ENCODE measurements around the gene TPP1.

Gene TPP1

DNA sequence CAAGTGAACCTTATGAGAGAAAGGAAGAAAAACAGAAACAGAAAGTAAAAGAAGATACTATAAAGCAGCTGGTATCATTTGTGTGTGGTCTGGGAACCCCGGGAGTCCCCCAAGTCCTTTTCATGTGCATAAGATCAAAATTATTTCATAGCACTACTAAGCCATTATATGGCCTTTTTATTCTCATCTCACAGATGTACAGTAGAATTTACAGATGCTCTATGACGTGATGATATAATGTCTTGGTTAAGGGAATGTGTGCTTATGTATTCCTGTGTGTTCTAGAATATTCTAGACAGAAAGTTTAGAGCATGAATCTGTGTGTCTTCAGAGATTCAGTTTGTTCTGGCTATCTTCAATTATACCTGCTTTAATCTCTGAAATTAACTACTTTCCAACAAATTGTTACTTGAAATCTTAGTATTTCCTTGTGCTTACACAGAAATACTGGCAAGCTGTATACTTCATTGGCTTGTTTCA, 8.6 kb upstream of the TPP1 start:
- no peak for DNase-seq

DNA sequence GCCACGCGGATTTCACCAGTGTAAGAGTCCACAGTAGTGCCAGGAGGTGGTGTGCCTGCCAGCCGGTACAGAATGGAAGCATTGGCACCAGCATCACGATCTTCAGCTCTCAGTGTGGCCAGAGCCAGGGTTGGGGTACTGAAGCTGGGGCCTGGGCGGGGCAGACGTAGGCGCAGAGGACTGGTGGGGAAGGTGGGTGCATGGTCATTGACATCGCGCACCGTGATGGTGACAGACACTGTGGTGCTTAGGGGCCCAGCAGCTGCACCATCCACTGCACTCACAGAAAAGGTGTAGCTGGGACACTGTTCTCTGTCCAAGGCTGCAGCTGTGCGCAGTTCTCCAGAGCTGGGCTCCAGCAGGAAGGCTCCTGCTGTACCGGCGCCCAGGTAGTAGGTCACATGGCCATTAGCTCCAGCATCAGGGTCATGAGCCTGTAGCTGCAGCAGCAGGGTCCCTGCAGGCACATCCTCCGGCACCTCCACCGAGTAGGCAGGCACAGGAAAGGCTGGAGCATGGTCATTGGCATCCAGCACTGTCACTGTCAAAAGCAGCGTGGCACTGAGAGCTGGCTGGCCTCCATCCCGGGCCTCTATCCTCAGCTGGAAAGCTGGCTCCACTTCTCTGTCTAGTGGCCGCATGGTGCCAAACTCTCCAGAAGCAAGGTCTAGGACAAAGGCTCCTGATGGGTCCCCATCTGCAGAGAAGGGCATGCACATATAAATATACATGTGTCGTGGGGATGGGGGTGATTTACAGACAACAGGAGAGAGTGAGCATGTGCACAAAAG, 7.9 kb upstream of the TPP1 start:
- DNase-seq: peak; percentile 14

DNA sequence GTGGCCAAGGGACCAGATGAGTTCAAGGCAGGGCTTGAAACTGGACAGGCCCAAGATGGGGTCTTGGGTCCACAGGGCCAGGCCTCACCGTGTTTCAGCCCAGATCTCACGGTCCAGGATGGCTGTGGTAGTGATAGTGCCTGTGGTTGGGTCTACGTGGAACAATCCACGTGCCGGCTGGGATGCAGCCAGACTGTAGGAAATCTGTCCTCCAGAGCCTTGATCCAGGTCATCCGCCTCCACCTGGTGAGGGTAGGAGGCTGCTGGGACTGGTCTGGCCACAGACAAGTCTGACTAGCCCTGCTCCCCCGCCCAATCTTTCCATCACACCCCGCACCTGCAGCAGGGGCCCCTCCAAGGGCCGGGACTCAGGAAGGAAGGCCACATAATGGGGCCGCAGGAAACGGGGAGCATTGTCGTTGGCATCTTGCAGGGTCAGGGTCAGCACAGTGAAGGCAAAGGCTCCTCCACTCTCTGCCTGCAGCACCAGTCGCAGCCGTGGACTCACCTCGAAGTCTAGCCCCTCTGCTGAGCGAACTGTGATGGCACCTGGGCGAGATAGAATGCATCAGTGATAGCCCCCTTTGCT, 6.7 kb upstream of the TPP1 start:
- no peak for DNase-seq

DNA sequence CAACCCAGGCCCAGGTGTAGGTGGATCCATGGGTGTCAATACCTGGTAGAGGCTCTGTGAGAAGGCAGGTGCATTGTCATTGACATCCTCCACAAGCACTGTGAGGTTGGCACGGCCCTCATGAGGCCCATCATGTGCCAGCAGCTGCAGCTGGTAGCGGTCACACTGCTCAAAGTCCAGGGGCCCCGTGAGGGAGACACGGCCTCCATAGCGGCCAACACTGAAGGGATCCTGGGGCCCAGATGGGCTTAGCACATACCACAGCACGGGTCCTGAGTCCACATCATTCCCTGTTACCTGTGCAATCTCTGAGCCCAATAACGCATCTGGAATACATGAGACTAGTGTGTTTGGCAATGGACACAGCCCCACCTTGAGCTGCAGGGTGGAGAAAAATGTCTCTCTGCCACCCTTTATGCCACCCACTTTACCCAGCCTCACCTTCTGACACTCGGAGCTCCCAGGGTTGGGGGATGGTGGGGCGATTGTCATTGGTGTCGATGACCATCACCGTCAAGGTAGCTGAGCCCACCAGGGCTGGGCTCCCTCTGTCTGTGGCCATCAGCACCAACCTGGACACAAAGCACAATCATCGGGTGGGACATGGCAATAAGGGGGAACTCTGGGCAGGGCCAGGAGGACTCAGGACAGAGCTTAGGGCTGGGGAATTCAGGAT, 6.1 kb upstream of the TPP1 start:
- no peak for DNase-seq

DNA sequence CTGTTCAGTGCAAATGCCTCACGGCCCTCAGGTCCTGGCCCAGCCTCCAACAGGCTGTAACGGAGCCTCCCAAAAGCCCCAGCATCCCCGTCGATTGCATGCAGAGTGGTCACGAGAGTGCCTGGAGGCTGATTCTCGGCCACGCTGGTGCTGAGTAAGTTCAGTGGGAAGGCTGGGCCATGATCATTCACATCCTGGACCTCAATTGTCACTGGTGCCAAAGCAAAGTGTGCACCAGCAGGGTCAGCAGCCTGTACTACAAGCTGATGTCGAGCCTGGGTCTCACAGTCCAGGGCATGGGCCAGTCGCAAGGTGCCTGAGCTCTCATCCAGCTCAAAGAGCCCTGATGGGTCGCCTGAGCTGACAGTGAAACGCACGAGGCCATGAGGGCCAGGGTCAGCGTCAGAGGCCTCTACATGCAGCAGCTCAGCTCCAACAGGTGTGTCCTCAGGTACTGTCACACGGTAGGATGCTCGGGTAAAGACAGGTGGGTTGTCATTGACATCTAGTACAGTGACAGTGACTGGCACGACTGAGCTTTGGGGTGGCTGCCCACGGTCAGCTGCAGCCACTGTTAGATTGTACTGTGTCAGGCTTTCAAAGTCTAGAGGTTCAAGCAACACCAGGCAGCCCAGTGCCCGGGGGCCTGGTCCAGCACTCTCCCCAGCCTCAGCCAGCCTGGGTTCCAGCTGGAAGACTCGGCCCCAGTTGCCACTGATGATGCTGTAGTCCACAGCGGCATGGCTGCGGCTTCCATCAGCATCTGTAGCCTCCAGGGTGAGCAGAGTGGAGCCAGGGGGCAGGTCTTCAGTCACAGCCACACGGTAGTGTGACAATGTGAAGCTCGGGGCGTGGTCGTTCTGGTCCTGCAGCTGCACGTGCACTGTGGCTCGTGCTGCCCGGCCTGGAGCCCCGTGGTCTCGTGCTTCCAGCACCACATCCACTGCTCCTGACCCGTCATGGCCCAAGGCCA, 4.5 kb upstream of the TPP1 start:
- DNase-seq: no peak

DNA sequence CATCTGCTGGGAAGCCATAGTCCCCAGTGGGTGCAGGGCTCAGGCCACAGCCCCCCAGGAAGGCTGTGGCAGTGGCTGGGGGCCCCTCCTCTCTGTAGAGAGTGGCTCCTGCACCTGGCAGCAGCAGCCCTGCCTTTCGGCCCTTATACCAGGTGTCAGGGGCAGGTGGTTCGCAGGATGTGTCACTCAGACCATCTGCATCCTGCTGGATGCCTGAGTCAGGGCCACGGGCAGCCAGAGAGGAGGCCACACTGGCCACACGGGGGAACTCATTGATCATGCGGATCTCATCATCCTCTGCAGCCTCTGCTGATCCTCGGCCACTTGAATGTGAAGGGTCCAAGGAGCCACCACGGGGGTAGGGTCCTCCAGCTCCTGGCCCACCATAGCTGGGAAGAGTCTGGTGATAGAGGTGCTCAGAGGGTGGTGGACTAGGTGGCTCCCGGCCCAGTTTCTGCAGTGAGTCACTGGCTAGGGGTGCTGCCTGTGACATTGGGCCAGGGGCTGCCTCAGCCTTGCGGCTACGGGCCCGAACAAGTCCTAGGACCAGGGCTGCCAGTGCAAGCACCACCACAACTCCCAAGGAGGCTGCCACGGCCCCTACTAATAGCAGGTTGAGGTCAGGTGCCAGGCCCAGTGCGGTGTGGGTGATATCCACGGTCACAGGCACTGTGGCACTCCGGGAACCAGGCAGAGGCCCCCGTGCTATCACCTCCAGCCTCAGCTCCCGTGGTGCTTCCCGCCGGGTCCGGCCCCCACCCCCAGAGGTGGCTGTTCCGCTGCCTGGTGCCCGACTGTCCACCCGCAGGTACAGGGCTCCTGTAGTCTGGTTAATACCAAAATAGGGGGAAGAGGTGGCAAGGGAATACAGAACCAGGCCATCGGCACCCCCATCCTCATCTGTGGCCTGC, 3.3 kb upstream of the TPP1 start:
- DNase-seq: no peak

DNA sequence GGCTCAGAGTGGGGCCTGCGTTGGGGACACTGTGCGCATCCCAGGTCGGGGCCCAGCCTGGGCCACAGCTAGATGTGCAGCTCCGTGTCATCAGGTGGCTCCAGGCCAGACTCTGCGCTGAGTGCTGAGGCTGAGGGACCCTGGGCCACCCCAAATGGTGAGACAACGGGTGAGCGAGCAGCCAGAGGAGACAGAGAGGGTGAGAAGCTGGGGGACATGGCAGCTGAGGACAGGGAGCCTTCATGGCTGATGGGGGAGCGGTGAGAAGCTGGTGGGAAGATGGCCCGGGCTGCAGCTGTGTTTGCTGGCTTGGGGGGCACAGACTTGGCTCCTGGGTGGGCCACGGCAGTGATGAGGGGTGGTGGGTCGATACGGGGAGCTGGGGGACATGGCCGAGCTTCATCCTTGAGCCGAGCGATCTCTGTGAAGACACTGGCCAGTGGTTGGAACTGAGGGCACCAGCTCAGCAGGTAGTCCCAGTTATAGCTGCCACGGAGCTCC, 2.5 kb upstream of the TPP1 start:
- DNase-seq: no peak

DNA sequence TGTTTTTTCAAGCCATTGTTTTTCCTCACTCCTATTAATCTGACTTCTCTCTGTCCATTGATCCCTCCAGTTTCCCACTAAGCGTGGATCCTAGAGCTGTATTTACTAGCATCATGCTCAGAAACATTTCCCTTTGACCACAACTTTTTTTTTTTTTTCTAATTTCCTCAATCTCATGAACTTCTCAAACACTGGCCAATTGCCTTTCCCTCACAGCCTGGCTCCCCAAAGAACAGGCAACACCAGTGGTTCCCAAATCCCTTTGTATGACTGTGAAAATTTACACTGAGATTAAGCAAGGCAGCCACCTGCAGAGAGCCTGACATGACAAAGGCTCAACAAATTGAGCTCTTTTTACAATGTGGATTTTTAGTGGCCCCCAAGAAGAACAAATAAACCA, 1.4 kb upstream of the TPP1 start:
- peak; percentile 66 for DNase-seq

DNA sequence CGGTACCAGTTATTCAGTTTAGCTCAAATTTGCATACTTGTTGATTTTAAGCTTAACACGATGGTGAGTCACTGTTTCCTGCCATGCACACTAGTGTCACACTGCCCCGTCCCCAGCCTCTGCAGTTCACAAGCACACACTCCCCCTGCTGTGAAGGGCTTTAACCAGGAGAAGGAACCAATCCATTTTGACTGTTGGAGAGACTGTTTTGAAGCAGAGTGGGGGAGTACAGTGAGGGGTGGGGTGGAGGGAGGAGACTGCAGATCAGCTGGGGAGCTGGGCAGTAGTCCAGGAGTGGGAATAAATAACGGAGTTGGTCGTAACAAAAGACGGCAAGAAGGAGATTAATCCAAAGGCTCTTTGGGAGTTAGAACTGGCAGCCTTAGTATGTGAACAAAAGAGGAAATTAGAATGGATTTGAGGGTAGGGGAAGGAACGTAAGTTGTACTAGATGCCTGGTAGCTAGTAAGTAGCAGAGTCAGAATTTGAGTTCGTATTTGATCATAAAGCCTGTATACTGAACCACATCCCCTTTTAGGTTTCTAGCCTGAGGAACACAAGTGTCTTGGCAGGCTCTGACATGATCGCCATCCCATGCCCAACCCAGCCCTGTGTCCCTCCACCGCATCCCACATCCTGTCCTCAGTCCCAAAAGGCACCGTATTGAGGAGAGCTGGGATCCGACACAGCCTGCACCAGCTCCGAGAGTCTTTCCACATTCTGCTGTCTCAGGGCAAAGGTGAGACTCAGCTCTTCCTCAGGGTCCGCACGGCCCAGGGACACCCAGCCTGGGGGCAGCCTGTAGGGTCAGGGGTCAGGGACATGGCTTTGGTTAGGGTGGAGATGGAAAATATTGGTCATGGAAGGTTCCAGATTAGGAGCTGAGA, 862 bp downstream of the TPP1 start:
- peak; percentile 93 for DNase-seq

DNA sequence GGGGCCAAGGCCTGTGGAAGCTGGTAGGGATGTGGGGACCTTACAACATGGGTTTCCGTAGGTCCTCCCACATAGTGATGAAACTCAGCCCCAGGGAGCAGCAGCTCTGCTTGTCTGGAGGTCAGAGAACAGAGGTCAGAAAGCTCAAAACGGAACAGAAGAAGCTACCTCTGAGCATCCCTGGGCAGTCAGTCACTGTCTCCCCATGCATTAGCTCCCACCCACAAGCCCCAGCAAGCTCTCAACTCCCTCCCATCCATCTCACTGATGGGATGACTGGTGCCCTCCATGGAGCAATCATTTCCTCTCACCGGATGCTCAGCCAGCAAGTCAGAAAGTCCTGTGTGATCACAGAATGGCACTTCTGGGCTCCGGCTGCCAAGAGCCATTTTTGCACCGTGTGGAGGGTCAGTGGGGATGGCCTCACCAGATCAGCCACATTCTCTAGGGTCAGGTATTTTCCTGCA, 1.9 kb downstream of the TPP1 start:
- DNase-seq: peak; percentile 35

DNA sequence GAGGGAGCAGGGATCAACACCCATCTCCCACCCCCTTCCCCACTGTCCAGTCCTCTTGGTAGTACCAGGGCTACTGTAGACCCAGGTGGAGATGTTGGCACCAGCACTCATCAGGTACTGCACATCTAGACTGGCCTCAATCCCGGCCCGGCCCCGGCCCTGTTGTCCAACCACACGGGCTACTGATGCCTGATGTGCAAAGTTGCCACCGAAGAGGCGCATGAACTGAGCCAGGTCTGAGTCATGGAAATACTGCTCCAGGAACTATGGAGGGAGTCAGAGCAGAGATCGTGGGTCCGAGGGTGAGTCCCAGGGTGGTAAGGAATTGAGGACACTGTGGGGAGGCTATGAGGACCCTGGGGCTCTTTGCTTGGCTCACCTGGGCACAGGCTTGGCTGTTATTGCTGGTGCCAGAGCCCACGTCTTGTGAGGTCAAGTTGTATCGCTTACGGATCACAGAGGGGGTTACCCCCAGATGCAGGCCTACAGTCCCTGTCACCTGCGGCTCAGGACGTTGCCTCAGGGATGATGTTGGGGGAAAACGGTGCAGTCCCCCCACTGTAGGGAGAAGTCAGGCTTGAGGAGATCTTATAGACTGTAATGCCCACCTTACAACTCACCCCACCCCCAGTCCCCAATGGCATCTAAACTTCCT, 2.5 kb downstream of the TPP1 start:
- DNase-seq: no peak

DNA sequence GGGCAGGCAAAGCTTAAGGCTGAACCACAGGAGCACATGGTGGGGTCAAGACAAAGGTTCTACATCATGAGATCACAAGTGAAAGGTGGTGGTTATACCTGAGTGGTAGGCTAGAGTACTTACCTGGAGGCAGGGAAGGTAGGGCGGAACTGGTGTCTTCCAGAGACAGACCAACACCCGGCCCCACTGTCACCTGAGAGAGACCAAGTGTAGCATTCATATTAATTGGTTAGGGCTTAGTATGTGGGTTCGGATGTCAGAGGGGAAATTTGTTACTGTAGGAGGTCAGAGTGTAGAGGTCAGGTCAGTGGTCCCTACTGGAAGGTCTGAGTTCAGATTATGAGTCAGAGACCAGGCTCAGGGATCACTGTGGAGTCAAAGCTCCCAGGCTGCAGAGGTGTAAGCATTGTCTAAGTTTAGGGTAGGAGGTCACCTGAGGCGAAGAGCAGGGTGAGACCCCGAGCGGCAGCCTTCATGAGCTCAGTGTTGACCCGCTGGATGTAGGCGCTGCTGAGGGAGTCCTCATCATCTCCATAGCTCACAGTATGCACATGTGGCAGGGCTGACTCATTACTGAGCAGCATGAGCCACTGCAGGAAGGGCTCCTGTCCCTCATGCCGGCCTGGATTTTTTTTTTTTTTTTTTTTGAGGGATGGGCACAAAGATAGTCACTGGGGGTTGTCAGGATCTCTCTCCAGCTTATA, 3.2 kb downstream of the TPP1 start:
- DNase-seq: no peak

DNA sequence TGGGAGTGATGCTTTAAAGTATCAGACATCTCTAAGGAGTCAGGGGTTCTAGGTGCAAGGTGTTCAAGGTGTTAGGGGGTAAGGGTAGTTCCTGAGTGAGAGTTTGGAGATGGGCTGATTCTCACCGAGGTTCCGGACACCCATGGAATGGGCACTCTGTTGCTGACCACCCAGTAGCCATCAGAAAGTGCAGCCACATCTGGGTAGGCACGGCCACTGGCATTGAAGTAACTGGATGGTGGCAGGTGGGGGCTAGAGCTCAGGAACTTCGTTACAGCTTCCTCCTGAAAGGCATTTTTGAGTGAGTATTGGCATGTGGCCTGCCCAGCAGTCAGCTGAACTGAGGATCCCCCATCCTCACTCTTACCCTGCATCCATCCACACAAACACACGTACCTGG, 4.2 kb downstream of the TPP1 start:
- no peak for DNase-seq

DNA sequence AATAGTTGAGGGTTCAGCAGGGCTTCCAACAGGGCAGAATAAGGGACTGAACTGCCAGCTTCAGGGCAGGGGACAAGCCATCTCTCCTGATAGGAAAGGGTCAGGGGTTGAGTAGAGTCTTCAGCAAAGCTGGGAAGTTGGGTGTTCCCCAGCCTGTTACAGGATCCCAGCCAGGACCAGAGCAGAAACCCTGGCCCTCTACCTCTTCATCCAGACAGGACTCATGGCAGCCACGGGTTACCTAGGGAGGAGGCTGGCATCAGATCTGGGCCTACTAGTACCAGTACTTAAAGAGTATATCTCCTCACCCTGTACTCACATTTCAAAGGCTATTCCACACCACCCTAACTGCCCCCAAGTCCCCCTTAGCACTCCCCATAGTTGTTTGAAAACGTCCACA, 4.8 kb downstream of the TPP1 start:
- no peak for DNase-seq

DNA sequence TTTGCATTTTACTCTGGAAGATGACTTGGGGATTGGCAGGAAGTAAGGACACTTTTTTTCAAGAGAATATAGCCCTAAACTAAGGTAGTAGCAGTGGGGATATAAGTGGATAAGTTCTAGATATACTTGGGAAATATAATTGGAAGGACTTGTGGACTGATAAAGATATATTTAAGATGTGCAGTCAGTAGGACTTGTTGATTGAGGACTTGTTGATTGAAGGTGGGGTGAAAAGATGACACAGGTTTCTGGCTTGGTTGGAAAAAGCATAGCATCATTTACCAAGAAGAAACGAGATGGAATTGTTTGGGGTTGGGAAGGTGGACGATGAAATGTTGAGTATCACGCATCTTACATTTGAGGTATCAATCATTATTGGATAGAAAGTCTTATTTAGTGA, 5.7 kb downstream of the TPP1 start:
- no peak for DNase-seq

DNA sequence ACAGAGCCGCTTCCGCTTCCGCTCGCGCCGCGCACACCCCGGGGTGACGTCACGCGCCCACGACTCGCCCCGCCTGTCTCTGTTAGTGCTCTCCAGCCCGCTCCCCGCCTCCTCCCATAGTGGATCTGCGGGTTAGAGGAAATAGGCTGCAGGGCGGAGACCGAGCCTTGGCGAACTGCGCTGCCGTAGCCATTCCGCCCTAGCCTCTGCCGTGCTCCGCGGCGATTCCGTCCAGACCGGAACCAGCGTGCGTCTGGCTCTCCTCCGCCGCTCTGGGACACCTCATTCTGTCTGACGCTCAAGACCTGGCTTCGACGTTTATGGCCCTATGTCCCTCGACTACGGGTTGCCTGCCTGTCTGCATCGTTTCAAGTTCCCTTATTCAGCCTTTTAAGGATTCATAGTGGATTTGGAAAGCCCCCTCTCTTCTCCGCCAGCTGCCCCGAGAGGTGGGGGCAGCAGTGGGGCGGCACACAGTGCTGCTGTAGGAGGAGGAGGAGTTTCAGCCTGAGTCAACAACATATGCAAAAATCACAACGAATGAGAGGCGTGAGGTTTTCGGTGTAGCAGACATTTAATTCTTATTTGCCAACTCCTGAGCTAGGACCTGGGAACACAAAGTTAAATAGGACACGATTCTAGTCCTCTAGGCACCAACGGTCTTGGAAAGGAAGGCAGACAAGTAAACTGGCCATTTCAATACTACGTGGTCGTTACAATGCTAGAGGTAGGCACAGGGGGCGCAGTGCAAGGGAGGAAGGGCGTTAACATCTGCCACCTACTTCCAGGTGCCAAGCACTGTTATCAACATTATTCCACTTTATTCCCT, 6.8 kb downstream of the TPP1 start, which contains the start of gene TAF10:
TAF10 (minus strand) TSS at position 4 of the 829 bp plus-strand sequence. CDS start 27 bp downstream, outside the sequence.
- peak; percentile 94 for DNase-seq

DNA sequence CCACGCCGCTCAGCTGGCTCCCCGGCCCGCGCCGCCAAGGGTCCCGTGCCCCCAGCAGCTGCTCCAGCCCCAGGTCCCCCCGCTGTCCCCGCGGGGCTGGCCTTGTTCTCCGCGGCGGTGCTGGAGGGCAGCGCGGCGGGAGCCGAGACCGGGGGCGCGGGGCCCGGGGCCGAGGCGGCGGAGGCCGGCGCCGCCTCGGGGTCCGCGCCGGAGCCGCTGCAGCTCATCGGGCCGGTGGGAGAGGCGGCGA, 7.3 kb downstream of the TPP1 start:
- DNase-seq: no peak

Data from MV-4-11 (cell line).